ENCODE results near the gene CCR3.

Gene CCR3

GRCh38 chr3:46298871-46299607, 56.8 kb downstream of the CCR3 start:
- DNase-seq (ENCODE audit: low read depth) = no peak

DNA sequence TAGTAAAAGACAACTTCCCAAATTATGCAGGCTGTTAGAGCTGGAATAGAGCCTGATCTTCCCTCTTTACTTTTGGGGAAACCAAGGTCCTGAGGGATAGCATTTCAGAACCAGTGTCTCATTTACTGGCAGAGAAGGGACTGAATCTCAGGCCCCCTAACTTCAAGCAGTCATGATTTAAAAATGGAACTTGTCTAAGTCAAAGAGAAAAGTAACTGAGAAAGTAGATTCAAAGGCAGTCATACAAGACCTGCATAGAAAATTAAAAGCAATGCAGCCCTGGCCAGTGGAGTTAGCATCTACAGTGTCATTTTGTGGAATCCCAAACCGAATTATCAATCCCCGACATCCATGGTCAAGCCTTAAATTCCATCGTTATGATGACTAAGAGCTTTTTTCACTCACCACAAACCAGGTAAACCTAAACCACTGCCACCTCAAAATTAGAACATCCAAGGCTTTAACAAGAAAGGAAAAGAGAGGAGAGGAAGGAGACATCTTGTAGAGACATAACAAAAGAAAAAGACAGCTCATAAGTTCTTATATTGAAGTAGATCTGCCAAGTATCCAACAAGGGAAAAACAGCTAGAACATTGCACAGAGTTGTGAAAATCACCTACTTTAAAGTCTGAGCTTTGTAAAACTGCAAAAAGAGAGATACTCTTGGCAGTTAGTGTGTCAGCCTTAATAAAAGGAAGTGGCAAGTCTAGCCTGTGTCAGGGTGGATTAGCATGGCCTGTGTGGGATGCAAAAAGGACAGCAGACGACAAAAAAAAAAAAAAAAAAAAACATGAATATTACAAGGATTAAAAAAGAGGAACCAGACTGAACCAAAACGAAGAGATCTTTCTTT, 57.6 kb downstream of the CCR3 start:
- DNase-seq (ENCODE audit: low read depth) = no peak

DNA sequence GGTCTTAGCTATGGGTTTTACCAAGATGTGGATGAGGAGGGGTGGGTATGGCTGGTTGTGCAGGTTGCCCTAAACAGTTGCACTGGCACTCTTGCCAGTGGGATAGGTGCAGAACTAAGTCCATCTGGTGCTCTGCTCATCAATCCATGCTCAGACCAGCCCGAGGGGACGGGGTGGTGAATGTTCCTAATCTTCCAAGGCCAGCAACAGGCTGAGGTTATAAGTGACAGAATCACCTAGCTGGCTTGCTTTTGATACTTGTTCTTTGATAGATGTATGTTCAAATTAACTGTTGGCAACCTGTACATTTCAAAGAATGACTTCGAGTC, 58.2 kb downstream of the CCR3 start:
- DNase-seq (ENCODE audit: low read depth) = no peak

DNA sequence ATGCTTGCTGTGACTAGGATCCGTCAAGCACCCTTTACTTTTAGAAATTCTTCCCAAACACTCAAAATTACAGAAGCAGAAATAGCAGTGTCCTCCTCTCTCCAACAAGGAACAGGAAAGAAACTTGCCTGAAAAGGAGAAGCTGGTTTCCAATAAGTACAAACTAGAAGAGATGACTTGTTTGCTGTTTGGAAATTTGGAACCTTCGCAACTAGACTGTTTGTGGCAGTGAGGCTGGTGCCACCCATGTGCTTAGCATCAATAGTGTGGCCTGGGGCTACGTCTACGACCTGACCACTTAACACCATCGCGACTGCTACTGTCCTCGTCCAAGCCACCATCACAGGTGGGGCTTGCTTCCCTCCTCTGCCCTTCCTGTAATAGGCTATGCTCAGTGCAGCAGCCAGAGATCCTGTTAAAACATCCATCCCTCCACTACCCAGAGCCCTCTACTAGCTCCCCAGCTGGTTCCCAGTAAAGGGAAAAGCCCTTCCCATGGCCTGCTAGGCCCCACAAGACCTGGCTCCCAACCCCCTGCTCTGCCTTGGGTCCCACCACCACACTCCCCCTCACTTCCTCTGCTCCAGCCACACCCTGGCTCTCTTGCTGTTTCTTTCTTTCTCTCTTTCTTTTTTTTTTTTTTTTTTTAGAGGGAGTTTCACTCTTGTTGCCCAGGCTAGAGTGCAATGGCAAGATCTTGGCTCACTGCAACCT, 59.0 kb downstream of the CCR3 start:
- DNase-seq (ENCODE audit: low read depth) = no peak

GRCh38 chr3:46303240-46303639, 61.0 kb downstream of the CCR3 start:
- no peak for DNase-seq (ENCODE audit: low read depth)

DNA sequence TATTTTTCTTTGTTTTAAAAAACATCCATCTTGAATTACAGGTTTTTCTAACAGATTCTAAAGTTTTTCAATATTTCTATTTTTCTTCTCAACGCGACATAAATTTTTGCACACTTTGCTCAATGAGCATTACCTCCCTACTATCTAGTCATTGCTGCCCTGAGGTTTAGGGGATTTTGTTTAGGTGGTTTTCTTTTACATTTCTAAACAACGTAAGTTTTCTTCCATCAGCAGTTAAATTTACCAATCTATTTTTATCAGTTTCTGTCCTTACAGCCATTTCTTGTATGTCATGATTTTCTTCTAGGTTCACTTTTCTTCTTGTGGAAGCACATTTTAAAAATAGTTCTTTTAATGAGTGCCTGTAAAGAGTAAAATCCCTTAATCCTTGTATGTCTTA, 62.5 kb downstream of the CCR3 start:
- DNase-seq (ENCODE audit: low read depth) = no peak

DNA sequence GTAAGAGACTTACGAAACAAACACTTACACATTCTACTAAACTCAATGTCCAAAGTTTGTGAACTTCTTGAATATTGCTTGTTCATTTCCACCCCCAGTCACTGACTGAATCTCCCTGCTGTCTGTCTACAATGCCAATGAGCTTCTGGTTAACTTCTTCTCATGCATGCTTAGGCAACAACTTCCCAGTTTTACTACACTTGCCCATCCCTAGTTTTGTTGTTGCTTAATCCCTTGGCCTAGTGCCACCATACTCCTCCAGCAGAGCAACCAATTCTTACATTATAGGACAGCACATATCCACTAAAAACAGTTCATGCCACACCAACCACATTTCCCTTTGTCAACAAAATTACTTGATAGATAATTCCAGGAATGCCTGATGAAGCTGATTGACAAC, 70.7 kb downstream of the CCR3 start:
- no peak for DNase-seq (ENCODE audit: low read depth)

- no peak for DNase-seq (ENCODE audit: low read depth)
Measured at GRCh38 chr3:46314517-46314916, 72.3 kb downstream of the CCR3 start.

GRCh38 chr3:46316206-46316605, 73.9 kb downstream of the CCR3 start:
- DNase-seq (ENCODE audit: low read depth) = no peak

Data from stimulated activated CD8-positive, alpha-beta memory T cell treated with anti-CD3 and anti-CD28 coated beads, Interleukin-12 subunit alpha, Interleukin-12 subunit beta, amount 100 ng/mL, for 4 hours (primary cell).